HAP-1 (cell line): ENCODE data around the gene KANSL1.
"Not testable (repeated sequence)": the region's sequence is repeated elsewhere in the genome, so short reads cannot be mapped to it uniquely, and the experiment has no call there.

Experiments
- DNase-seq, 2 experiments: peaks; one replicate each; pipeline ENCODE4 v3.0.0-alpha.2; 2016 to 2020; ENCODE audit warnings: low spot score in 2 of 2
- H3K27me3 ChIP-seq: fragments of 250-450 bp; sonication (Bioruptor Pico); 2 replicates; pipeline ENCODE4 v1.5.1; 2020; ENCODE audit warnings: low read depth, mild to moderate bottlenecking, moderate library complexity
- H3K36me3 ChIP-seq: fragments of 250-450 bp; sonication (Bioruptor Pico); replicated peaks from 2 replicates; pipeline ENCODE4 v1.5.1; 2020; ENCODE audit warnings: mild to moderate bottlenecking
- H3K4me1 ChIP-seq: fragments of 250-450 bp; sonication (Bioruptor Pico); 2 replicates; pipeline ENCODE4 v1.5.1; 2020; ENCODE audit warnings: mild to moderate bottlenecking
- H3K4me3 ChIP-seq: fragments of 250-450 bp; sonication (Bioruptor Pico); 2 replicates; pipeline ENCODE4 v1.5.1; 2020; ENCODE audit warnings: mild to moderate bottlenecking, moderate library complexity
- H3K9me3 ChIP-seq: fragments of 250-450 bp; sonication (Bioruptor Pico); 2 replicates; pipeline ENCODE4 v1.5.1; 2020; ENCODE audit warnings: mild to moderate bottlenecking, moderate library complexity
- in situ Hi-C: fragments of 300-500 bp; cut with MboI; formaldehyde crosslinking; loops from 3 replicates; pipeline ENCODE4 v1.14.3; 2020; ENCODE audit warnings: low sequenced_read_pairs, inconsistent platforms, mixed read lengths

The KANSL1 gene

GRCh38 chr17:46090871-46091270 is 102.4 kb downstream of the KANSL1 start:
- H3K27me3 ChIP-seq, result no peaks in the 10 kb centered on the region
- no peaks in the 10 kb centered on the region for H3K9me3 ChIP-seq
- in situ Hi-C loops, result no loop called here
- no peak for DNase-seq
- H3K36me3 ChIP-seq, result peaks cover 5% of the 10 kb centered on the region; the same call in 1 of the 2 replicates
- no peak overlapping the region for H3K4me3 ChIP-seq
- H3K4me1 ChIP-seq, result no peaks in the 10 kb centered on the region

GRCh38 chr17:46089389-46089965 is 103.8 kb downstream of the KANSL1 start:
- DNase-seq, result no peak
- no peaks in the 10 kb centered on the region for H3K27me3 ChIP-seq
- H3K36me3 ChIP-seq, result peaks cover 5% of the 10 kb centered on the region; the same call in 1 of the 2 replicates
- H3K4me1 ChIP-seq, result no peaks in the 10 kb centered on the region
- in situ Hi-C loops, result no loop called here
- no peak overlapping the region for H3K4me3 ChIP-seq
- no peaks in the 10 kb centered on the region for H3K9me3 ChIP-seq

- in situ Hi-C loops, result no loop called here
- Histone ChIP-seq H3K4me1 (no peaks in the 10 kb centered on the region), H3K9me3 (no peaks in the 10 kb centered on the region), H3K27me3 (no peaks in the 10 kb centered on the region), H3K4me3 (no peak overlapping the region), H3K36me3 (peaks cover 5% of the 10 kb centered on the region; the same call in 1 of the 2 replicates)
- no peak for DNase-seq
These were observed 104.6 kb downstream of the KANSL1 start for GRCh38 chr17:46088595-46088994.

GRCh38 chr17:46087871-46088270 is 105.4 kb downstream of the KANSL1 start:
- H3K9me3 ChIP-seq, H3K4me1 ChIP-seq, in situ Hi-C loops, H3K4me3 ChIP-seq, H3K36me3 ChIP-seq, H3K27me3 ChIP-seq, DNase-seq: not testable (repeated sequence)

- Histone ChIP-seq H3K4me3 (no peak overlapping the region), H3K4me1 (peaks cover 9% of the 10 kb centered on the region), H3K27me3 (no peaks in the 10 kb centered on the region), H3K9me3 (no peaks in the 10 kb centered on the region), H3K36me3 (peaks cover 5% of the 10 kb centered on the region; the same call in 1 of the 2 replicates)
- no peak for DNase-seq
- in situ Hi-C loops, result no loop called here
These were observed 106.4 kb downstream of the KANSL1 start for GRCh38 chr17:46086821-46087220.

GRCh38 chr17:46085522-46085921 is 107.7 kb downstream of the KANSL1 start:
- Histone ChIP-seq H3K9me3 (no peaks in the 10 kb centered on the region), H3K27me3 (no peaks in the 10 kb centered on the region), H3K4me1 (peaks cover 21% of the 10 kb centered on the region), H3K36me3 (peaks cover 5% of the 10 kb centered on the region; the same call in 1 of the 2 replicates), H3K4me3 (no peak overlapping the region)
- DNase-seq, result no peak
- in situ Hi-C loops, result no loop called here

GRCh38 chr17:46082257-46082656 is 111.0 kb downstream of the KANSL1 start:
- no peaks in the 10 kb centered on the region; the same call in 1 of the 2 replicates for H3K36me3 ChIP-seq
- H3K4me1 ChIP-seq, result peaks cover 37% of the 10 kb centered on the region
- in situ Hi-C loops, result no loop called here

GRCh38 chr17:46081018-46081320 is 112.3 kb downstream of the KANSL1 start:
- peak in 1 of 2 experiments; percentile 43 for DNase-seq
- no peaks in the 10 kb centered on the region; the same call in 1 of the 2 replicates for H3K36me3 ChIP-seq
- in situ Hi-C loops, result no loop called here
- no peaks in the 10 kb centered on the region for H3K9me3 ChIP-seq
- H3K4me1 ChIP-seq, result peaks cover 37% of the 10 kb centered on the region
- no peaks in the 10 kb centered on the region for H3K27me3 ChIP-seq
- no peak overlapping the region for H3K4me3 ChIP-seq

More at GRCh38 chr17:46082257-46082656, 111.0 kb downstream of the KANSL1 start:
- H3K4me3 ChIP-seq, result no peak overlapping the region
- DNase-seq, result no peak
- H3K27me3 ChIP-seq, result no peaks in the 10 kb centered on the region
- no peaks in the 10 kb centered on the region for H3K9me3 ChIP-seq

- H3K4me1 ChIP-seq, result peaks cover 37% of the 10 kb centered on the region
- DNase-seq, result no peak
- H3K27me3 ChIP-seq, result no peaks in the 10 kb centered on the region
- H3K4me3 ChIP-seq, result no peak overlapping the region
- no peaks in the 10 kb centered on the region for H3K9me3 ChIP-seq
- in situ Hi-C loops, result no loop called here
- no peaks in the 10 kb centered on the region; the same call in 1 of the 2 replicates for H3K36me3 ChIP-seq
These were observed 112.9 kb downstream of the KANSL1 start for GRCh38 chr17:46080118-46081017.

GRCh38 chr17:46078675-46079074 is 114.6 kb downstream of the KANSL1 start:
- no peaks in the 10 kb centered on the region for H3K9me3 ChIP-seq
- no peaks in the 10 kb centered on the region for H3K27me3 ChIP-seq
- no peak overlapping the region for H3K4me3 ChIP-seq
- in situ Hi-C loops, result no loop called here
- H3K36me3 ChIP-seq, result no peaks in the 10 kb centered on the region; the same call in 1 of the 2 replicates
- peaks cover 38% of the 10 kb centered on the region for H3K4me1 ChIP-seq
- no peak for DNase-seq

- DNase-seq, result no peak
- Histone ChIP-seq H3K4me3 (no peak overlapping the region), H3K9me3 (no peaks in the 10 kb centered on the region), H3K4me1 (peaks cover 39% of the 10 kb centered on the region), H3K36me3 (peaks cover 4% of the 10 kb centered on the region; the same call in 1 of the 2 replicates), H3K27me3 (no peaks in the 10 kb centered on the region)
- in situ Hi-C loops, result no loop called here
These were observed 118.7 kb downstream of the KANSL1 start for GRCh38 chr17:46074540-46074939.

GRCh38 chr17:46072998-46073397 is 120.2 kb downstream of the KANSL1 start:
- Histone ChIP-seq H3K4me1 (peaks cover 26% of the 10 kb centered on the region), H3K4me3 (no peak overlapping the region), H3K36me3 (peaks cover 4% of the 10 kb centered on the region; the same call in 1 of the 2 replicates), H3K27me3 (no peaks in the 10 kb centered on the region), H3K9me3 (no peaks in the 10 kb centered on the region)
- DNase-seq, result no peak
- in situ Hi-C loops, result no loop called here

GRCh38 chr17:46071796-46072195 is 121.4 kb downstream of the KANSL1 start:
- Histone ChIP-seq H3K9me3 (no peaks in the 10 kb centered on the region), H3K4me1 (peaks cover 23% of the 10 kb centered on the region), H3K4me3 (no peak overlapping the region), H3K36me3 (peaks cover 11% of the 10 kb centered on the region), H3K27me3 (no peaks in the 10 kb centered on the region)
- DNase-seq, result peak; percentile 62 to 76
- in situ Hi-C loops, result no loop called here

GRCh38 chr17:46064460-46064859 is 128.8 kb downstream of the KANSL1 start:
- Histone ChIP-seq H3K4me3 (no peak overlapping the region), H3K27me3 (no peaks in the 10 kb centered on the region), H3K36me3 (peaks cover 53% of the 10 kb centered on the region), H3K4me1 (no peaks in the 10 kb centered on the region), H3K9me3 (no peaks in the 10 kb centered on the region)
- in situ Hi-C loops, result no loop called here
- no peak for DNase-seq
